ENCODE measurements around the gene ZSCAN10. TPM values are rescaled to one million over a fixed set of nuclear protein-coding genes. Genes with fewer than 3 reads are reported as not detected.

ZSCAN10 gene
- total and polyA plus RNA-seq, 2 of the 13 experiments (the other 11 are each of a cell fraction or from before 2014, with no cell fraction given) = not detected

DNA sequence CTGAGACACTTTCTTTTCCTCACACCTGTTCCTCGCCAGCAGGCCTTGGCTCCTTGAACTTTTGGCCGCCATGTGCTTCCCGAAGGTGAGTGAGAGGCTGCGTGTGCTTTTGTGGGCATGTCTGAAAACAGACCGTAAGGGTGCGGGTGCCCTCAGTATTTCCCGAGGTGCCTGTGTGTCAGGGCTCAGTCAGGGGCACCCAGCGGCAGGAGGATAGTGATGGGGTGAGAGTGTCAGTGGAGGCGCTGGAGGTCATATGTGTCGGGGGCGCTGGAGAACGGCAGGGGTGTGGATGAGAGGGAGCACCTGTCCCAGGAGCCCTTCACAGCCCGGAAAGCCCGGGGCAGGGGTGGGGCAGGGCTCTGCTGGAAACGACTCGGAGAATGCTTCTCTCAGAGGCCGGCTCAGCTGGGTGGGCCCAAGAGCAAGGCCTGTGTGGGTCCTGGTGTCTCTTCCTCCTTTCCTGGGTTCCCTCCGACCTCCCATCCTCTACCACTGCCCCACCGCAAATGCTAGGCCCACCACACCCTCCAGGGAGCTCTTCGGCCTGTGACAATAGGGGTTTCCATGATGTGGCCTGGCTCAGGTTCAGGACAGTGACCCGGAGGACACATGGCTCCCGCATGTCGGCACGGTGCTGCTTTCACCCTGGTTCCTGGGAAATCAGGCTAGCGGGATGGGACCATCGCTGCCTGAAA, 33.2 kb downstream of the ZSCAN10 start (continued):
- 0 out of 2 replicates have a peak, but pooled peaks have one; percentile 23 for TF ChIP-seq GLI4 (CRISPR knock-in tag; IDR thresholded peaks at IDR 0.05; ENCODE audit: borderline replicate concordance)
- TF ChIP-seq, protein P1, sequence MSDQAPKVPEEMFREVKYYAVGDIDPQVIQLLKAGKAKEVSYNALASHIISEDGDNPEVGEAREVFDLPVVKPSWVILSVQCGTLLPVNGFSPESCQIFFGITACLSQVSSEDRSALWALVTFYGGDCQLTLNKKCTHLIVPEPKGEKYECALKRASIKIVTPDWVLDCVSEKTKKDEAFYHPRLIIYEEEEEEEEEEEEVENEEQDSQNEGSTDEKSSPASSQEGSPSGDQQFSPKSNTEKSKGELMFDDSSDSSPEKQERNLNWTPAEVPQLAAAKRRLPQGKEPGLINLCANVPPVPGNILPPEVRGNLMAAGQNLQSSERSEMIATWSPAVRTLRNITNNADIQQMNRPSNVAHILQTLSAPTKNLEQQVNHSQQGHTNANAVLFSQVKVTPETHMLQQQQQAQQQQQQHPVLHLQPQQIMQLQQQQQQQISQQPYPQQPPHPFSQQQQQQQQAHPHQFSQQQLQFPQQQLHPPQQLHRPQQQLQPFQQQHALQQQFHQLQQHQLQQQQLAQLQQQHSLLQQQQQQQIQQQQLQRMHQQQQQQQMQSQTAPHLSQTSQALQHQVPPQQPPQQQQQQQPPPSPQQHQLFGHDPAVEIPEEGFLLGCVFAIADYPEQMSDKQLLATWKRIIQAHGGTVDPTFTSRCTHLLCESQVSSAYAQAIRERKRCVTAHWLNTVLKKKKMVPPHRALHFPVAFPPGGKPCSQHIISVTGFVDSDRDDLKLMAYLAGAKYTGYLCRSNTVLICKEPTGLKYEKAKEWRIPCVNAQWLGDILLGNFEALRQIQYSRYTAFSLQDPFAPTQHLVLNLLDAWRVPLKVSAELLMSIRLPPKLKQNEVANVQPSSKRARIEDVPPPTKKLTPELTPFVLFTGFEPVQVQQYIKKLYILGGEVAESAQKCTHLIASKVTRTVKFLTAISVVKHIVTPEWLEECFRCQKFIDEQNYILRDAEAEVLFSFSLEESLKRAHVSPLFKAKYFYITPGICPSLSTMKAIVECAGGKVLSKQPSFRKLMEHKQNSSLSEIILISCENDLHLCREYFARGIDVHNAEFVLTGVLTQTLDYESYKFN (CRISPR knock-in tag; conservative IDR thresholded peaks at IDR 0.05) = no peak
- TF ChIP-seq ZNF24 (IDR thresholded peaks at IDR 0.05) = no peak
- no peak for TF ChIP-seq CHD2 (IDR thresholded peaks at IDR 0.05; ENCODE audit: low read depth, low read length)
- TF ChIP-seq ZNF317 (CRISPR knock-in tag; IDR thresholded peaks at IDR 0.05) = 0 out of 2 replicates have a peak, but pooled peaks have one; percentile 3
- TF ChIP-seq MXD3 (CRISPR knock-in tag; IDR thresholded peaks at IDR 0.05) = peak; percentile 81; the same call in 1 of the 2 replicates
- TF ChIP-seq ZNF83 (CRISPR knock-in tag; IDR thresholded peaks at IDR 0.05; ENCODE audit: borderline replicate concordance) = no peak
- TF ChIP-seq ZFY (CRISPR knock-in tag; IDR thresholded peaks at IDR 0.05) = peak; percentile 59; the same call in 1 of the 2 replicates
- peak; percentile 75 for TF ChIP-seq ZFX (CRISPR knock-in tag; IDR thresholded peaks at IDR 0.05; ENCODE audit: low read depth)
- TF ChIP-seq ZNF274 (CRISPR knock-in tag; IDR thresholded peaks at IDR 0.05) = peak; percentile 1; the same call in 1 of the 2 replicates
- TF ChIP-seq, protein P2, sequence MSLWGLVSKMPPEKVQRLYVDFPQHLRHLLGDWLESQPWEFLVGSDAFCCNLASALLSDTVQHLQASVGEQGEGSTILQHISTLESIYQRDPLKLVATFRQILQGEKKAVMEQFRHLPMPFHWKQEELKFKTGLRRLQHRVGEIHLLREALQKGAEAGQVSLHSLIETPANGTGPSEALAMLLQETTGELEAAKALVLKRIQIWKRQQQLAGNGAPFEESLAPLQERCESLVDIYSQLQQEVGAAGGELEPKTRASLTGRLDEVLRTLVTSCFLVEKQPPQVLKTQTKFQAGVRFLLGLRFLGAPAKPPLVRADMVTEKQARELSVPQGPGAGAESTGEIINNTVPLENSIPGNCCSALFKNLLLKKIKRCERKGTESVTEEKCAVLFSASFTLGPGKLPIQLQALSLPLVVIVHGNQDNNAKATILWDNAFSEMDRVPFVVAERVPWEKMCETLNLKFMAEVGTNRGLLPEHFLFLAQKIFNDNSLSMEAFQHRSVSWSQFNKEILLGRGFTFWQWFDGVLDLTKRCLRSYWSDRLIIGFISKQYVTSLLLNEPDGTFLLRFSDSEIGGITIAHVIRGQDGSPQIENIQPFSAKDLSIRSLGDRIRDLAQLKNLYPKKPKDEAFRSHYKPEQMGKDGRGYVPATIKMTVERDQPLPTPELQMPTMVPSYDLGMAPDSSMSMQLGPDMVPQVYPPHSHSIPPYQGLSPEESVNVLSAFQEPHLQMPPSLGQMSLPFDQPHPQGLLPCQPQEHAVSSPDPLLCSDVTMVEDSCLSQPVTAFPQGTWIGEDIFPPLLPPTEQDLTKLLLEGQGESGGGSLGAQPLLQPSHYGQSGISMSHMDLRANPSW (CRISPR knock-in tag; IDR thresholded peaks at IDR 0.05; ENCODE audit: borderline replicate concordance) = no peak
- no peak for TF ChIP-seq ZNF513 (CRISPR knock-in tag; conservative IDR thresholded peaks at IDR 0.05)
- TF ChIP-seq, protein P3, sequence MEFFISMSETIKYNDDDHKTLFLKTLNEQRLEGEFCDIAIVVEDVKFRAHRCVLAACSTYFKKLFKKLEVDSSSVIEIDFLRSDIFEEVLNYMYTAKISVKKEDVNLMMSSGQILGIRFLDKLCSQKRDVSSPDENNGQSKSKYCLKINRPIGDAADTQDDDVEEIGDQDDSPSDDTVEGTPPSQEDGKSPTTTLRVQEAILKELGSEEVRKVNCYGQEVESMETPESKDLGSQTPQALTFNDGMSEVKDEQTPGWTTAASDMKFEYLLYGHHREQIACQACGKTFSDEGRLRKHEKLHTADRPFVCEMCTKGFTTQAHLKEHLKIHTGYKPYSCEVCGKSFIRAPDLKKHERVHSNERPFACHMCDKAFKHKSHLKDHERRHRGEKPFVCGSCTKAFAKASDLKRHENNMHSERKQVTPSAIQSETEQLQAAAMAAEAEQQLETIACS (CRISPR knock-in tag; IDR thresholded peaks at IDR 0.05) = no peak
- 0 out of 4 replicates have a peak, but pooled peaks of 1 of the 2 experiments have one; percentile 5 for TF ChIP-seq ATF4 (CRISPR knock-in tag; IDR thresholded peaks at IDR 0.05)
- TF ChIP-seq PRMT3 (CRISPR knock-in tag; IDR thresholded peaks at IDR 0.05; ENCODE audit: borderline replicate concordance, low read depth) = no peak
- TF ChIP-seq GATAD1 (CRISPR knock-in tag; IDR thresholded peaks at IDR 0.05) = no peak
- peak; percentile 25; the same call in 1 of the 2 replicates for TF ChIP-seq ZNF441 (CRISPR knock-in tag; IDR thresholded peaks at IDR 0.05; ENCODE audit: borderline replicate concordance)
